Camera-type eye (tissue), 1 donor: ENCODE results near the gene RIC8A. TPM values are rescaled to one million over a fixed set of nuclear protein-coding genes. Genes with fewer than 3 reads are reported as not detected.

ENCODE experiments used
- total RNA-seq: library from RNA; depleted of rRNA; stranded (reverse); fragments of >200 nt; gene quantifications from one replicate; pipeline ENCODE4 v1.2.3, GENCODE V29; 2014

RIC8A gene
- total RNA-seq: 81.7 TPM

DNA sequence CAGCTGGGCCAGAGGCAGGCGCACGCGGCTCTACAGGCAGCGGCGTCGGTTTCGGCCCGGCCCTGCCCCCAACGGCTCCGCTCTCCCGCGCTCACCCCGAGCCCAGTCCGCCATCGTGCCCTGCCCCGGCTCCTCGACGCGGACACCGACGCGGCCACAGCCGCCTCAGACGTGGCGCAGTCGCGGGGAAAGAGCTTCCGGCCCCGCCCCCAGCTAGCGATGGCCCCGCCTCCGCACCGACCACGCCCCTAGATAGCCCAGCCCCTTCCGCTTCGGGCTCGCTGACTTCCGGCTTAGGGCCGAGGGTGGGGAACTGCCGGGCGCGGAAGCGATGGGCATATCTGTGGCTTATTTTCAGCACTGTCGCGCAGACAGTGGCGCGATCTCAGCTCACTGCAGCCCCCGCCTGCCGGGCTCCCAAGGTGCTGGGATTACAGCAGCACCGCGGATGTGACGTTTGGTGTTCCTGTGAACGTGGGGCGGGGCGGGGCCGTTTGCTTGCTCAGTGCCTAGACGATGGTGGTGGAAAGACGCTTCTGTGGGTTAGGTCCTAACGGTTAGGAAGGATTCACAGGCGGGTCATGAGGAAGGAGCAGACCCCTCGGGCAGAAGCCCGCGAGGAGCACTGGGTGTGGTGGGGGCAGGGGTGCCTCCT is at the start of gene RIC8A, which contains the start of gene BET1L:
TSS of gene RIC8A (plus strand) at position 501 of the 655 bp plus-strand sequence. CDS start 1,147 bp downstream, outside the sequence.
TSS of gene BET1L (minus strand) at position 192 of the 655 bp plus-strand sequence. CDS start at position 114, 78 bp downstream.

GRCh38 chr11:192674-193128 is 14.8 kb upstream of the RIC8A start, which contains the start of gene SCGB1C1:
SCGB1C1 (plus strand) TSS chr11:193078; CDS start chr11:193100, 22 bp downstream.

DNA sequence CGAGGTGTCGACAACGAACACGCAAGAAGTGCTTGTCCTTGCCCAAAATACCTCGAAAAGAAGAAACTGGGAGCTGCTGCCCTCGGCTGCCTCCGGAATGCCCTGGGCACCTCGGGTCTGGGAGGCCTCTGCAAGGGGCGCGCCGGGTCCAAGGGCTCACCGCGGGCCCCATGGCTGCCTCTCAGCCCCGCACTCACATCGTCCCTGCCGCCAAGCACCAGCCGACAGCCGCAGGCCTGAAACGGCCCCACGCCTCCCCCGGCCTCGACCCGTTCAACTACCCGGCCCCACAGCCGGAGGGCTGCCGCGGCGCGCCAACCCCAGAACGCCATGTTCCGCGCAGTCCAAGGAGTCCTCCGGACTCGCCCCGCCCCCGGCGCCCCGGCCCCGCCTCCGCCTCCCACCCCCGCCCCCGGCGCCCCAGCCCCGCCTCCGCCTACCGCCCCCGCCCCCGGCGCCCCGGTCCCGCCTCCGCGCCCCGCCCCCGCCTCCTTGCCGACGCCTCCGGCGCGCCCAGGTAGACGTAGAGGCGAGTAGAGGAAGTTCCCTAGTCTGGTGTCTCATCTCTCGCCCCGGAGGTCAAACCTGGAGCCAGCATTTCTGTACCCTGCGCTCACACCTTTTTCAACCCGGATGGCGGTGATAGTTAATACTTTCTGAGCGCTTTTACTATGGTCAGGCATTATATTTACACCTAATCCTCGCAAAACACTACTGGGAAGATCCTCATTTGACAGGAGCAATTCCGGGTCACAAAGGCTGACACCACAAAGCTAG is 28.7 kb downstream of the RIC8A start, which contains the start of gene SIRT3:
TSS of gene SIRT3 (minus strand) at position 346 of the 777 bp plus-strand sequence. CDS start at position 332, 14 bp downstream.

GRCh38 chr11:236774-237767 is 29.6 kb downstream of the RIC8A start, which contains the start of gene PSMD13:
PSMD13 (plus strand) TSS chr11:236976; CDS start chr11:237050, 74 bp downstream.

Other genes with a start within 250 kb of the RIC8A start
- gene SCGB1C1, start 14.6 kb upstream of the RIC8A start, total RNA-seq: not detected
- 33.9 TPM for gene BET1L, start 309 bp upstream of the RIC8A start, total RNA-seq
- 26.3 TPM for gene SIRT3, start 28.6 kb downstream of the RIC8A start, total RNA-seq
- 77.6 TPM for gene PSMD13, start 29.3 kb downstream of the RIC8A start, total RNA-seq
- 0.22 TPM for gene NLRP6, start 70.7 kb downstream of the RIC8A start, total RNA-seq
- gene PGGHG, start 81.4 kb downstream of the RIC8A start, total RNA-seq: 22.1 TPM
- gene IFITM5, start 91.8 kb downstream of the RIC8A start, total RNA-seq: not detected
- gene IFITM2, start 100.1 kb downstream of the RIC8A start, total RNA-seq: 11.1 TPM
- 20.2 TPM for gene IFITM1, start 106.3 kb downstream of the RIC8A start, total RNA-seq
- 43.5 TPM for gene IFITM3, start 113.2 kb downstream of the RIC8A start, total RNA-seq
- gene B4GALNT4, start 161.8 kb downstream of the RIC8A start, total RNA-seq: 71.6 TPM
- gene PKP3, start 186.5 kb downstream of the RIC8A start, total RNA-seq: 5.5 TPM
- 13.3 TPM for gene SIGIRR, start 207.3 kb downstream of the RIC8A start, total RNA-seq
- 1.4 TPM for gene ANO9, start 234.3 kb downstream of the RIC8A start, total RNA-seq
- gene PTDSS2, start 242.6 kb downstream of the RIC8A start, total RNA-seq: 36.4 TPM